SU-DHL-6 (cell line): ENCODE measurements around the gene SWT1.

Source experiments
- CTCF ChIP-seq: fragments of 200-600 bp; sonication (generic); IDR thresholded peaks from one replicate; pipeline ENCODE4 v1.5.1; 2017; ENCODE audit warnings: antibody characterized with exemption, mild to moderate bottlenecking, low read length, moderate library complexity; ENCODE audit not compliant: insufficient read depth, poor library complexity, severe bottlenecking
- EZH2phosphoT487 ChIP-seq: fragments of 200-600 bp; sonication (generic), shearing (Covaris generic); conservative IDR thresholded peaks from 2 replicates; pipeline ENCODE4 v1.6.1; 2018; ENCODE audit warnings: mild to moderate bottlenecking, antibody characterized with exemption, low read length, moderate library complexity, mixed read lengths

- TF ChIP-seq CTCF = no peak
- TF ChIP-seq EZH2phosphoT487 = no peak
Observed at GRCh38 chr1:185292237-185292636, 135.3 kb downstream of the SWT1 start.
